Heart left ventricle (tissue), 13 donors: Measurements from ENCODE around the gene OR7G3.

ENCODE experiments used
- POLR2A ChIP-seq, 2 donors: fragments of 450-650 bp; IDR thresholded peaks; one replicate each; pipeline ENCODE4 v1.6.1; 2017; ENCODE audit warnings: antibody characterized with exemption in 2 of 2, mild to moderate bottlenecking in 2 of 2, moderate library complexity in 2 of 2
- TF ChIP-seq, protein P1 (sequence below), 12 donors: fragments of 200-600 bp; sonication (generic) in 4 of 12; IDR thresholded peaks; one replicate each; pipeline versions ENCODE4 v1.5.0 to v1.8.0; 2018 to 2022; ENCODE audit warnings: antibody characterized with exemption in 12 of 12, mild to moderate bottlenecking in 5 of 12
- donor health status: ischemic (EF 13 %, LVEDD 7.1; RV severe dilation, severe dysfunction).
- donor health status: DM: no; HTN: yes; CAD: no.
- donor health status: DM: no; HTN: no; CAD: no.
- donor health status: ischemic (EF 25% LVEDD 6.9; RV normal size, moderate dysfunction).
- donor health status: ischemic (EF 25% LVEDD 5.7; RV mildly dilated, moderate dysfunction).
- donor health status: ischemic (EF 35%, LVEDD 5.7; RV mildly dilated, moderate dysfunction).
- donor health status: nonischemic (EF 11% LVEDD 7.7; RV severe dilation, severe dysfunction).
- donor health status: DM: yes; HTN: yes; CAD: no.
- donor health status: PGD.
- donor health status: ischemic (EF 29% LVEDD 5.4; RV normal size, mild dysfunction).
- donor health status: nonischemic (EF 23%, LVEDD 6.1; RV moderate dilation, normal function).

DNA sequence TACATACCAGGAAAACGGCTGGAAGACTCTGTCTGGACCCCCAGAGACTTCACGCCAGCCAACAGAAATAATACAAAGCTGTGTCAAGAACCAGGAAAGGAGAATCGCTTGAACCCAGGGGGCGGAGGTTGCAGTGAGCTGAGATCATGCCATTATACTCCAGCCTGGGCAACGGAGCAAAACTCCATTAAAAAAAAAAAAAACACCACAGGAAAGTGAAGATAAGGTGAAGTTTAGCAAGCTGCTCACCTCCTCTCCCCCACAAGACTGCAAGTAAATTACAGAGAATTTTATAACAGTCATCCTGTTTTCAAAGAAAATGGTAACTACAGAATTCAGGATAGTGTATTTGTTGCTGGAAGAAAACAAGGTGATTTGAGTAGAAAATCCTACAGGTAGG lies 10.2 kb downstream of the OR7G3 start:
- no peak for TF ChIP-seq POLR2A (IDR thresholded peaks at IDR 0.05)
- TF ChIP-seq, protein P1, sequence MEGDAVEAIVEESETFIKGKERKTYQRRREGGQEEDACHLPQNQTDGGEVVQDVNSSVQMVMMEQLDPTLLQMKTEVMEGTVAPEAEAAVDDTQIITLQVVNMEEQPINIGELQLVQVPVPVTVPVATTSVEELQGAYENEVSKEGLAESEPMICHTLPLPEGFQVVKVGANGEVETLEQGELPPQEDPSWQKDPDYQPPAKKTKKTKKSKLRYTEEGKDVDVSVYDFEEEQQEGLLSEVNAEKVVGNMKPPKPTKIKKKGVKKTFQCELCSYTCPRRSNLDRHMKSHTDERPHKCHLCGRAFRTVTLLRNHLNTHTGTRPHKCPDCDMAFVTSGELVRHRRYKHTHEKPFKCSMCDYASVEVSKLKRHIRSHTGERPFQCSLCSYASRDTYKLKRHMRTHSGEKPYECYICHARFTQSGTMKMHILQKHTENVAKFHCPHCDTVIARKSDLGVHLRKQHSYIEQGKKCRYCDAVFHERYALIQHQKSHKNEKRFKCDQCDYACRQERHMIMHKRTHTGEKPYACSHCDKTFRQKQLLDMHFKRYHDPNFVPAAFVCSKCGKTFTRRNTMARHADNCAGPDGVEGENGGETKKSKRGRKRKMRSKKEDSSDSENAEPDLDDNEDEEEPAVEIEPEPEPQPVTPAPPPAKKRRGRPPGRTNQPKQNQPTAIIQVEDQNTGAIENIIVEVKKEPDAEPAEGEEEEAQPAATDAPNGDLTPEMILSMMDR (IDR thresholded peaks at IDR 0.05), result no peak
